NK-92 treated with Interleukin-12 subunit alpha and Interleukin-12 subunit beta, amount 100 ng/mL, for 24 hours (cell line): Measurements from ENCODE around the gene SYT11.
"Not testable (repeated sequence)": the region's sequence is repeated elsewhere in the genome, so short reads cannot be mapped to it uniquely, and the experiment has no call there.

Experiments
- DNase-seq: peaks from one replicate; lab custom pipeline; 2025; lab: John Stamatoyannopoulos, UW

The SYT11 gene

DNA sequence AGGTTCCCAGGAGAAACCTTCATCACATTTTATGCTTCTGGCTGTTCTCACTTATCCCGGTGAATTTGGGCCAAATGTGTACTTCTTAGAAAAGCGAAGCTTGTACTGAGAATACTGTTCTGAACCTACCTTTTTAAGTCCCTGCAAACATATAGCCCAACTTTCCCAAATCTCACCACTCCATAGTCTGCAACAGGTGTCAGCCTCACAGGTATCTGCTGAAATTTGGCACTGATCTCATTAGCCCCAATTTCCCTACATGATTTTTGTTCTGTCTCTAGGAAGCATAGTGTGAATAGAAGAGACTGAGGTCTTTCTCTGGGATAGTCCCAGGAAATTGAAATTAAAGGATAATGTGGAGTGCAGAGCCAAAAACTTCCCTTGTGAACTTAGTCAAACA, 40.3 kb downstream of the SYT11 start:
- no peak for DNase-seq

GRCh38 chr1:155900161-155900560, 40.8 kb downstream of the SYT11 start:
- DNase-seq, result no peak

GRCh38 chr1:155904261-155904660, 44.9 kb downstream of the SYT11 start:
- DNase-seq, result no peak

DNA sequence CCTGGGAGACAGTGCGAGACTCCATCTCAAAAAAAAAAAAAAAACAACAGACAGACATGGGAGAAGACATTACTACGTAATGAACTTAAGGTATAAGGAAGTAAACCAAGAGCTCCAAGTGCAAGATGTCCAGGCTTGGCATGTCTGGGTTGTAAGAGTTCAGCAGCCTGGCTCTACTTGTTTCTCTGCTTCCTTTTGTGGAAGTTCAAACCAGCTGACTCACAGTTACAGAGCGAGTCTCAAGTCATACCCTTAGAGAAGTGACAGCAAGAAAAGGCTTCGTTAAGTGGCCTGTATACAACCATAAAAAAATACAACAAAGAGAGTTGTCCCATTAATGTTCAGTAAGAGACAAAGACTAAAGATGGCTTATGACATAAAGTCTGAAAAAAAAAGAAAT, 50.5 kb downstream of the SYT11 start:
- no peak for DNase-seq

- no peak for DNase-seq
Measured at GRCh38 chr1:155910621-155911121, 51.3 kb downstream of the SYT11 start.

GRCh38 chr1:155911156-155912055, 52.0 kb downstream of the SYT11 start, which contains the start of gene RIT1:
TSS of gene RIT1 (minus strand) at chr1:155911349. CDS start at chr1:155910761, 588 bp downstream.
- peak; percentile 67 for DNase-seq

DNA sequence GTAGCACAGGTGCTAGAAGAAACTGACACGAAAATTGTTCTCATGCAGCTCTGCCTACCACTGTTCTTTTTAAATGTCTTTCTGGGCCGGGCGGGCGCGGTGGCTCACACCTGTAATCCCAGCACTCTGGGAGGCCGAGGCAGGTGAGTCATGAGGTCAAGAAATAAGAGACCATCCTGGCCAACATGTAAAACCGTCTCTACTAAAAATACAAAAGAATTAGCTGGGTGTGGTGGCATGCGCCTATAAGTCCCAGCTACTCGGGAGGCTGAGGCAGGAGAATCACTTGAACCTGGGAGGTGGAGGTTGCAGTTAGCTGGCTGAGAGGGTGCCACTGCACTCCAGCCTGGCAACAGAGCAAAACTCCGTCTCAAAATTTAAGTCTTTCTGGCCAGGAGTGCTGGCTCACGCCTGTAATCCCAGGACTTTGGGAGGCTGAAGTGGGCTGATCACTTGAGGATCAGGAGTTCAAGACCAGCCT, 52.7 kb downstream of the SYT11 start:
- DNase-seq, result no peak

GRCh38 chr1:155913969-155914757, 54.8 kb downstream of the SYT11 start:
- DNase-seq, result no peak

GRCh38 chr1:155918660-155919059, 59.3 kb downstream of the SYT11 start:
- DNase-seq, result no peak

DNA sequence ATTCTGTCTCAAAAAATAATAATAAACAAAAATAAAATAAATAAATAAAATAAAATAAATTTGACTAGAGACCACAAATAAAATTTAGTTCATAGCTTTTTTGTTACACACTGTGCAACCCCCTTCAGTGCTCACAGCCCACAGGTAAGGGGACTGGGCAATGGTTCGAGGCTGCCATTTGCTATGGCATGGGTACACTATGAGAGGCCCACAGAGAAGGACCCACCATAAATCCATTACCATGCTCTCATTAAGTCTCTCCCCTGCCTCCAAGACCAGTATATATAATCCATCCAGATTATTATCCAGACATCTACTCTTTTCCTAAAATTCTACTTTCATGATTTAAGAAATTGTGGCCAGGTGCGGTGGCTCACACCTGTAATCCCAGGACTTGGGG, 60.4 kb downstream of the SYT11 start:
- no peak for DNase-seq

DNA sequence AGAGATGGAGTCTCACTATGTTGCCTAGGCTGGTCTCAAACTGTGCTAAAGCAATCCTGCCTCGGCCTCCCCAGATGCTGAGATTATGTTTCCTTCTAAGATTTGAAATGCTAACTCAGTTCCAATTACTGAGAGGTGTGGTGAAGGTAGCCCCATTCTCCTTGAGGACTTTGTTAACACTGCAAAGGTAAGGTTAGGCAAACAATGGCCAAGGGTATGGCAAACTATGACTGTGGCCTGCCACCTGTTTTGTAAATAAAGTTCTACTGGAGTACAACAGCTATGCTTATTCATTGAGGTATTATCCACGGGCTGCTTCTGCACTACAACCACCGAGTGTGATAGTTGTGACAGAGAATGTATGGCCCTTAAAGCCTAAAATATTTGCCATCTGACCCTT, 61.4 kb downstream of the SYT11 start:
- DNase-seq, result no peak

DNA sequence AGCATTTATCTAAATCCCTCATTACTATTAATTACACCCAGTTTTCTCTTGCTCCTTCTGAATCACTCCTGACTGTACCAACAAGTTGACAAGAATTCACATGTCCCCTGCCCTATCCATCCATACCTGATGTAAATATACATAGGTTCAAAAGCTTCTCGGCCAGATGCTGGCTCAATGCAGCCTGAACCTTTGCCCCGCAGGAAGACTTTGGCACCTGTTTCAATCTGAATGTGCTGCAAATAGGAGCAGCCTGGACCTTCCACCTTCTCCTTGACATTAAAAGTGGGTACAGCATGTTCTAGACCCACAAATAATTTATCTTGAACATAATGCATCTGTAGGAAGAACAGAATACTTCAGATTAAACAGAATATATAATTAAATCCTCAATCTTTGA, 66.1 kb downstream of the SYT11 start:
- no peak for DNase-seq

DNA sequence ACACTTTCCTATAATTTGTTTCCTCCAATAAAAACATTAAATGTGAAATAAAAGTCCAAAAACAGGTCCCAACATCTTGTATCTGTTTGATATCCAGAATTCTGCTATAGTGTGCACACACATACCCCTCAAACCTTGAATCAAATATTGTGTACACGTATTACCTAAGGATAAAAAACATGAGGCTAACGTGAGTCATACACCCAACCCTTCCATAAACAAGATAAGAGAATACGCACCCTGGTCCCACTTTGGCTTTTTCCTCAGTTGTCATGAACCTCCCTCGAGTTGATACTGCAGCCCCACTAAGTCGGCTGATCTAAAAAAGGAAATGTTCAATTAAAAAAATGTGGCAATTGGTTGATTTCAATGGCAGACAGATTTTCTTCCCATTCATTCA, 69.7 kb downstream of the SYT11 start:
- no peak for DNase-seq

GRCh38 chr1:155930725-155931124, 71.4 kb downstream of the SYT11 start:
- DNase-seq, result not testable (repeated sequence)

- no peak for DNase-seq
Measured at GRCh38 chr1:155931332-155932038, 72.1 kb downstream of the SYT11 start.

DNA sequence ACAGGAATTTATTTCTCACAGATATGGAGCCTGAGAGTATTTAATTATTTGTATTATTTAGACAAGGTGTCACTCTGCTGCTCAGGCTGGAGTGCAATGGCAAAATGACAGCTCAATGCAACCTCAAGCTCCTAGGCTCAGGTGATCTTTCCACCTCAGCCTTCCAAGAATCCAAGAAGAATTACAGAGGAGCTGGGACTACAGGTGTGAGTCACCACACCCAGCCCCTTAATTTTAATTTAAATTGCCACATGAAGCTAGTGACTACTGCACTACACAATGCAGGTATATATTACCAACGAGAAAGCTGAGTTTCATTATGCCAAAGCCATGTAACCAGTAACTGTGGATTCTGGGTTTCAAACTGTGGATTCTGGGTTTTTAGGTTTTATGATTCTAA, 72.7 kb downstream of the SYT11 start:
- no peak for DNase-seq

GRCh38 chr1:155932487-155932886, 73.1 kb downstream of the SYT11 start:
- DNase-seq, result no peak

DNA sequence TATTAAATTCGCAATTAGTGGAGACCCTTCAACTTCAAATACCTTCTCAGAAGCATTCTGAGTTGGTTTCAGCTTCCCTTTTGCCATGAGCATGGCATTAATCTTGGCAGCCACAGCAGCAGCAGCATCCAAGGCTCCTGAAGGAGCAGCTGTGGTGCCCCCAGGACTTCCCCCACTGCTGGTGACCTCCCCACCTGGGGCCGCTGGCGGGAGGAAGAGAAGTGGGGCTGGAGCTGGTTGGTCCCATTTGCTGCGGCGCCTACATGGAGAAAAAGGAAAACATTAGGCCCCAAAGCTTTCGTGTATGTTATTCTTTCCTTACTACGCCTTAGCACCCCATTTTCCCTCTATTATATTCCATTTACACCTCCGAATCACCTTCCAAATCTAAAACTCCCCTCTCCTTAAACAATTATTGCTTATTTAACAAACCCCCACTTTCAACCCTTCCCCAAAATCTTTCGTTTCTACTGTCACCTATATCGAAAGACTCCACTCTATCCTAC, 74.3 kb downstream of the SYT11 start:
- DNase-seq, result no peak

GRCh38 chr1:155934097-155934935, 74.9 kb downstream of the SYT11 start, which contains the start of gene KHDC4:
TSS of gene KHDC4 (minus strand) at chr1:155934413. CDS start at chr1:155934373, 40 bp downstream.
- peak; percentile 87 for DNase-seq
